Fibroblast of skin of right quadriceps (primary cell): Measurements from ENCODE around the gene SLIT1.

Source experiments
- DNase-seq: peaks from one replicate; pipeline ENCODE4 v3.0.0-alpha.2; 2013

Gene SLIT1

GRCh38 chr10:97138174-97138573, 47.6 kb downstream of the SLIT1 start:
- no peak for DNase-seq

GRCh38 chr10:97136756-97137155, 49.0 kb downstream of the SLIT1 start:
- DNase-seq = no peak

GRCh38 chr10:97135464-97135863, 50.3 kb downstream of the SLIT1 start:
- DNase-seq = no peak

GRCh38 chr10:97134983-97135382, 50.8 kb downstream of the SLIT1 start:
- no peak for DNase-seq

- DNase-seq = no peak
Observed at GRCh38 chr10:97134110-97134509, 51.6 kb downstream of the SLIT1 start.

- DNase-seq = no peak
Observed at GRCh38 chr10:97132273-97132672, 53.5 kb downstream of the SLIT1 start.

GRCh38 chr10:97131666-97132065, 54.1 kb downstream of the SLIT1 start:
- no peak for DNase-seq

GRCh38 chr10:97131181-97131628, 54.6 kb downstream of the SLIT1 start:
- no peak for DNase-seq

GRCh38 chr10:97129666-97130065, 56.1 kb downstream of the SLIT1 start:
- no peak for DNase-seq

- DNase-seq = no peak
Observed at GRCh38 chr10:97128516-97129154, 57.1 kb downstream of the SLIT1 start.

- no peak for DNase-seq
Observed at GRCh38 chr10:97128039-97128492, 57.7 kb downstream of the SLIT1 start.

GRCh38 chr10:97127509-97127908, 58.2 kb downstream of the SLIT1 start:
- no peak for DNase-seq

GRCh38 chr10:97124211-97124610, 61.5 kb downstream of the SLIT1 start:
- DNase-seq = no peak

- no peak for DNase-seq
Observed at GRCh38 chr10:97123765-97124164, 62.0 kb downstream of the SLIT1 start.

GRCh38 chr10:97121041-97121440, 64.7 kb downstream of the SLIT1 start:
- DNase-seq = no peak

- no peak for DNase-seq
Observed at GRCh38 chr10:97120370-97120769, 65.4 kb downstream of the SLIT1 start.

- DNase-seq = no peak
Observed at GRCh38 chr10:97119058-97119745, 66.6 kb downstream of the SLIT1 start.

- no peak for DNase-seq
Observed at GRCh38 chr10:97117372-97117771, 68.4 kb downstream of the SLIT1 start.

GRCh38 chr10:97116462-97117162, 69.1 kb downstream of the SLIT1 start:
- no peak for DNase-seq

GRCh38 chr10:97115846-97116245, 69.9 kb downstream of the SLIT1 start:
- DNase-seq = no peak

- no peak for DNase-seq
Observed at GRCh38 chr10:97111615-97112014, 74.1 kb downstream of the SLIT1 start.

- DNase-seq = no peak
Observed at GRCh38 chr10:97109547-97109946, 76.2 kb downstream of the SLIT1 start.

GRCh38 chr10:97107551-97107950, 78.2 kb downstream of the SLIT1 start:
- no peak for DNase-seq

GRCh38 chr10:97106207-97106606, 79.6 kb downstream of the SLIT1 start:
- DNase-seq = no peak
